ENCODE data around the gene DDAH1. TPM values are rescaled to one million over a fixed set of nuclear protein-coding genes. Genes with fewer than 3 reads are reported as not detected.

Gene DDAH1
- total RNA-seq, 1 experiment from 2014 or later = 87.9 TPM

DNA sequence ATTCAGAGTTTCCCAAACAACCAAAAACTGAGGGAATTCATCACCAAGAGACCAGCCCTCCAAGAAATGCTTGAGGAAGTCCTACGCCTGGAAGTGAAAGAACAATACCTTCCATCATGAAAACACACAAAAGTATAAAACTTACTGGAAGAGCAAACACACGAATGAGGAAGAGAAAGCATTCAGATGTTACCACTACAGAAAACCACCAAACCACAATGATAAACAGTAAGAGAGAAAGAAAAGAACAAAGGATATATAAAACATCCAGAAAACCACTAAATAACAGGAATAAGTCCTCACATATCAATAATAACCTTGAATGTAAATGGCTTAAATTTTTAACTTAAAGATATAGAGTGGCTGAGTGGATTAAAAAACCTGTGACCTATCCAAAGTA is 130.0 kb downstream of the DDAH1 start:
- intact Hi-C loops (cut with micrococcal nuclease; ENCODE audit: unreplicated experiment) = no loop called here
- H3K27me3 Mint-ChIP-seq (ENCODE audit: insufficient read depth, unreplicated experiment) = no peaks in the 10 kb centered on the region
- peaks cover 26% of the 10 kb centered on the region for H3K36me3 Mint-ChIP-seq (ENCODE audit: insufficient read depth, unreplicated experiment)
- no peak overlapping the region for H3K4me3 ChIP-seq (ENCODE audit: low read depth, low read length)
- no peaks in the 10 kb centered on the region for H3K9me3 ChIP-seq
- no peak overlapping the region for H3K4me3 Mint-ChIP-seq (ENCODE audit: unreplicated experiment)
- H3K4me1 Mint-ChIP-seq (ENCODE audit: low read depth, unreplicated experiment) = peaks cover 21% of the 10 kb centered on the region
- CTCF ChIA-PET = no interaction called here
- no peaks in the 10 kb centered on the region for H3K36me3 ChIP-seq (ENCODE audit: control insufficient read depth, insufficient read depth, low read length)
- POLR2A ChIA-PET = no interaction called here
- no peaks in the 10 kb centered on the region for H3K27me3 ChIP-seq (replicated peaks; ENCODE audit: control insufficient read depth, insufficient read depth, low read length)
- DNase-seq = no peak
- BruUV-seq (replicated peaks) = no TSS peak
- H3K27ac Mint-ChIP-seq (ENCODE audit: unreplicated experiment) = peak overlapping the region; percentile 23
- H3K4me1 ChIP-seq = peaks cover 22% of the 10 kb centered on the region
- peaks cover 7% of the 10 kb centered on the region for H3K9me3 Mint-ChIP-seq (ENCODE audit: unreplicated experiment)
- TF ChIP-seq, protein P1, sequence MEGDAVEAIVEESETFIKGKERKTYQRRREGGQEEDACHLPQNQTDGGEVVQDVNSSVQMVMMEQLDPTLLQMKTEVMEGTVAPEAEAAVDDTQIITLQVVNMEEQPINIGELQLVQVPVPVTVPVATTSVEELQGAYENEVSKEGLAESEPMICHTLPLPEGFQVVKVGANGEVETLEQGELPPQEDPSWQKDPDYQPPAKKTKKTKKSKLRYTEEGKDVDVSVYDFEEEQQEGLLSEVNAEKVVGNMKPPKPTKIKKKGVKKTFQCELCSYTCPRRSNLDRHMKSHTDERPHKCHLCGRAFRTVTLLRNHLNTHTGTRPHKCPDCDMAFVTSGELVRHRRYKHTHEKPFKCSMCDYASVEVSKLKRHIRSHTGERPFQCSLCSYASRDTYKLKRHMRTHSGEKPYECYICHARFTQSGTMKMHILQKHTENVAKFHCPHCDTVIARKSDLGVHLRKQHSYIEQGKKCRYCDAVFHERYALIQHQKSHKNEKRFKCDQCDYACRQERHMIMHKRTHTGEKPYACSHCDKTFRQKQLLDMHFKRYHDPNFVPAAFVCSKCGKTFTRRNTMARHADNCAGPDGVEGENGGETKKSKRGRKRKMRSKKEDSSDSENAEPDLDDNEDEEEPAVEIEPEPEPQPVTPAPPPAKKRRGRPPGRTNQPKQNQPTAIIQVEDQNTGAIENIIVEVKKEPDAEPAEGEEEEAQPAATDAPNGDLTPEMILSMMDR (IDR thresholded peaks at IDR 0.05; ENCODE audit: insufficient read depth in 1 of 2, low read depth in 1 of 2, low read length in 1 of 2, severe bottlenecking in 1 of 2, unreplicated experiment in 1 of 2) = no peak

DNA sequence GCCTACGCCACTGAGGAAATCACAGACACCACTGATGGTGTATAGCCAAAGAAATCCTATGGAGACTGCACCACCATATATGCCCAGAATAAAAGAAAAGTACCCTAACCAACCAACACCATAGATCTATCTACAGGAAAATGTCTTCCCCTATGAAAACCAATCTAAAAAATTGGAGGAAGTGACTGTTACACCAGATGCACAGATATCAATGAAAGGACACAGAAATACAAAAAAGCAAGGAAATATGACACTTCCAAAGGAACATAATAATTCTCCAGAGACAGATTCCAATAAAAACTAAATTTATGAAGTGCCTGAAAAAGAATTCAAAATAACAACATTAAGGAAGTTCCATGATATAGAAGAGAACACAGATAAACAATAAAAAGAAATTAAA is 131.8 kb downstream of the DDAH1 start:
- no peak for DNase-seq
- H3K27me3 ChIP-seq (replicated peaks; ENCODE audit: control insufficient read depth, insufficient read depth, low read length) = no peaks in the 10 kb centered on the region
- peak overlapping the region; percentile 44 for H3K27ac Mint-ChIP-seq (ENCODE audit: unreplicated experiment)
- peaks cover 33% of the 10 kb centered on the region for H3K4me1 ChIP-seq
- H3K36me3 Mint-ChIP-seq (ENCODE audit: insufficient read depth, unreplicated experiment) = peaks cover 17% of the 10 kb centered on the region
- TF ChIP-seq, protein P1 (IDR thresholded peaks at IDR 0.05; ENCODE audit: insufficient read depth in 1 of 2, low read depth in 1 of 2, low read length in 1 of 2, severe bottlenecking in 1 of 2, unreplicated experiment in 1 of 2) = no peak
- intact Hi-C loops (cut with micrococcal nuclease; ENCODE audit: unreplicated experiment) = no loop called here
- BruUV-seq (replicated peaks) = no TSS peak
- no peaks in the 10 kb centered on the region for H3K36me3 ChIP-seq (ENCODE audit: control insufficient read depth, insufficient read depth, low read length)
- POLR2A ChIA-PET = no interaction called here
- H3K4me1 Mint-ChIP-seq (ENCODE audit: low read depth, unreplicated experiment) = peaks cover 21% of the 10 kb centered on the region
- peaks cover 7% of the 10 kb centered on the region for H3K9me3 Mint-ChIP-seq (ENCODE audit: unreplicated experiment)
- H3K4me3 Mint-ChIP-seq (ENCODE audit: unreplicated experiment) = no peak overlapping the region
- H3K9me3 ChIP-seq = no peaks in the 10 kb centered on the region
- H3K27me3 Mint-ChIP-seq (ENCODE audit: insufficient read depth, unreplicated experiment) = no peaks in the 10 kb centered on the region
- CTCF ChIA-PET = no interaction called here
- no peak overlapping the region for H3K4me3 ChIP-seq (ENCODE audit: low read depth, low read length)

DNA sequence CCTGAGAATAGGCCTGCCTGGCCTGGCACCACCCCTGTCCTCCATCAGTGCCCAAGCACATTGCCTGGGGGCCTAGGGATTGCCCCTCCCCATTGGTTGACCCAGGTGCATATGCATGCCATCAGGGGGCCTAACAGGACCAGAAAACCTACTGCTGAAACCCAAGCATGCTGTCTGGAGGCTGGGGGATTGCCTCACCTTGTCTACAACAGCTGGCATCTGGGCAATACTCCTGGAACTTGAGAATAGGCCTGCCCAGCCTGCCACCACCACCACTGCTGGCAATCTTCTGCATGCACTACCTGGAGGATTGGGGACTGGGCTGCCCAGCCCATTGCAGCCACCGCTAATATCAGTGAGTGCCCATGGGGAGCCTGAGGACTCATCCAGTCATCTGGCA is 132.4 kb downstream of the DDAH1 start:
- Mint-ChIP-seq H3K4me1 (ENCODE audit: low read depth, unreplicated experiment) (peaks cover 15% of the 10 kb centered on the region), H3K4me3 (ENCODE audit: unreplicated experiment) (no peak overlapping the region), H3K9me3 (ENCODE audit: unreplicated experiment) (peaks cover 7% of the 10 kb centered on the region), H3K36me3 (ENCODE audit: insufficient read depth, unreplicated experiment) (peaks cover 12% of the 10 kb centered on the region), H3K27ac (ENCODE audit: unreplicated experiment) (no peak overlapping the region), H3K27me3 (ENCODE audit: insufficient read depth, unreplicated experiment) (no peaks in the 10 kb centered on the region)
- H3K4me1 ChIP-seq = peaks cover 39% of the 10 kb centered on the region
- DNase-seq = no peak
- TF ChIP-seq, protein P1 (IDR thresholded peaks at IDR 0.05; ENCODE audit: insufficient read depth in 1 of 2, low read depth in 1 of 2, low read length in 1 of 2, severe bottlenecking in 1 of 2, unreplicated experiment in 1 of 2) = no peak
- no peaks in the 10 kb centered on the region for H3K36me3 ChIP-seq (ENCODE audit: control insufficient read depth, insufficient read depth, low read length)
- intact Hi-C loops (cut with micrococcal nuclease; ENCODE audit: unreplicated experiment) = no loop called here
- no peaks in the 10 kb centered on the region for H3K27me3 ChIP-seq (replicated peaks; ENCODE audit: control insufficient read depth, insufficient read depth, low read length)
- CTCF ChIA-PET = no interaction called here
- POLR2A ChIA-PET = no interaction called here
- H3K4me3 ChIP-seq (ENCODE audit: low read depth, low read length) = no peak overlapping the region
- BruUV-seq (replicated peaks) = no TSS peak
- H3K9me3 ChIP-seq = no peaks in the 10 kb centered on the region

Measured in Caco-2 (cell line).